HG03457 (cell line): ENCODE data around the gene ARHGEF12.

Experiments used
- ATAC-seq: cut with Tn5 transposase; IDR thresholded peaks from one replicate; pipeline ENCODE4 v1.9.1; 2021; ENCODE audit warnings: moderate number of reproducible peaks; ENCODE audit not compliant: unreplicated experiment

The ARHGEF12 gene, protein sequence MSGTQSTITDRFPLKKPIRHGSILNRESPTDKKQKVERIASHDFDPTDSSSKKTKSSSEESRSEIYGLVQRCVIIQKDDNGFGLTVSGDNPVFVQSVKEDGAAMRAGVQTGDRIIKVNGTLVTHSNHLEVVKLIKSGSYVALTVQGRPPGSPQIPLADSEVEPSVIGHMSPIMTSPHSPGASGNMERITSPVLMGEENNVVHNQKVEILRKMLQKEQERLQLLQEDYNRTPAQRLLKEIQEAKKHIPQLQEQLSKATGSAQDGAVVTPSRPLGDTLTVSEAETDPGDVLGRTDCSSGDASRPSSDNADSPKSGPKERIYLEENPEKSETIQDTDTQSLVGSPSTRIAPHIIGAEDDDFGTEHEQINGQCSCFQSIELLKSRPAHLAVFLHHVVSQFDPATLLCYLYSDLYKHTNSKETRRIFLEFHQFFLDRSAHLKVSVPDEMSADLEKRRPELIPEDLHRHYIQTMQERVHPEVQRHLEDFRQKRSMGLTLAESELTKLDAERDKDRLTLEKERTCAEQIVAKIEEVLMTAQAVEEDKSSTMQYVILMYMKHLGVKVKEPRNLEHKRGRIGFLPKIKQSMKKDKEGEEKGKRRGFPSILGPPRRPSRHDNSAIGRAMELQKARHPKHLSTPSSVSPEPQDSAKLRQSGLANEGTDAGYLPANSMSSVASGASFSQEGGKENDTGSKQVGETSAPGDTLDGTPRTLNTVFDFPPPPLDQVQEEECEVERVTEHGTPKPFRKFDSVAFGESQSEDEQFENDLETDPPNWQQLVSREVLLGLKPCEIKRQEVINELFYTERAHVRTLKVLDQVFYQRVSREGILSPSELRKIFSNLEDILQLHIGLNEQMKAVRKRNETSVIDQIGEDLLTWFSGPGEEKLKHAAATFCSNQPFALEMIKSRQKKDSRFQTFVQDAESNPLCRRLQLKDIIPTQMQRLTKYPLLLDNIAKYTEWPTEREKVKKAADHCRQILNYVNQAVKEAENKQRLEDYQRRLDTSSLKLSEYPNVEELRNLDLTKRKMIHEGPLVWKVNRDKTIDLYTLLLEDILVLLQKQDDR (N-terminal part only)

DNA sequence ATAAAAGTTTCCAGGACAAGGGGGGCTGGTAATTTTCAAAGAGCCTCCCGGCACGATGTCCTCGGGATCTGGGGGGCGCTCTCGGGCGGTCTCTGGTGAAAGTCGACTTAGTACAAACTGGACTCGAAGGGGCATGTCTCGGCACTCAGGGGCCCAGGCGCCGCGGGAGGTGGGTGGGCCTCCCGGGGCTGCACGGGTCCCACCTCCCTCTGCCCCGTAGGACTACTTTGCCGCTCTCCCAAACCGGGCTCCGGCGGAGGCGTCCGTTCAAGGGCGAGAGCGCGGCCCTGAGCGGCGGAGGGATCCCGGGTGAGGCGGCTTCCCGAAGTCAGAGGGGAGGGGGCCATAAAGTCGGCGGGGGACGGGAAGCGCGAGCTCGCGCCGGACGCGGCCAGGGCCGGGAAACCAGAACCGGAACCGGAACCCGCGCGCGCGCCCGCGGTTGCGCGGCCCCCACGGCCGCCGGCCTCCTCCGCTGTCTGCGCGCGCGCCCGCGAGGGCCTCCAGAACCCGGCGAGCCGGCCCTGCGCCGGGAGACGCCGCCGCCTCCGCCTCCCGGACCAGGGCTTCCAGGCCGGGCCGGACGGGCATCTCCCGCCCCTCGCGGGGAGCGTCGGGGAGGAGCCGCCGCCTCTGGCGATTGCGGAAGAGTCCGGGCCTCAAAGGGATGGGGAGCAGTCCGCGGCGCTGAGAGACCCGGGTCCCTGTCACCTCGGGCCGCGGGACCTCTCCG, at the start of gene ARHGEF12:
TSS of gene ARHGEF12 (plus strand) at position 506 of the 733 bp plus-strand sequence. CDS start 831 bp downstream, outside the sequence.
- peak; percentile 45 for ATAC-seq

DNA sequence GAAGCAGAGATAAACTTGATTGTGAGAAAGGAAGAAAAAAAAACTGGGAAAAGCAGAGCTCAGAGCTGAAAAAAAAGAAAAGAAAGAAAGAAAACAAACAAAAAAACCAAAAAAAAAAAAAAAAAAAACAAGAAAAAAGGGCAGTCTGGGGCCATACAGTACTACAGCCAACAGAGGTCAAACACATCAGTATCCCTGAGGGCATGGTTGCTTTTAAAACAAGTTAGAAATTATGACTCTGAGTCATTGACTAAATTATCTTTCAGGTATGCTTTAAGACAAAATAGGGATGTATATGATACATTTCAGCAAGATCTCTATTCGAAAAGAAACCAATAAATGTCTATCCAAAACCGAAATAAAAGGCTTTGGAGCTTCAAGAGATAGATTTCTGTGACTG, 48.2 kb upstream of the ARHGEF12 start:
- no peak for ATAC-seq

DNA sequence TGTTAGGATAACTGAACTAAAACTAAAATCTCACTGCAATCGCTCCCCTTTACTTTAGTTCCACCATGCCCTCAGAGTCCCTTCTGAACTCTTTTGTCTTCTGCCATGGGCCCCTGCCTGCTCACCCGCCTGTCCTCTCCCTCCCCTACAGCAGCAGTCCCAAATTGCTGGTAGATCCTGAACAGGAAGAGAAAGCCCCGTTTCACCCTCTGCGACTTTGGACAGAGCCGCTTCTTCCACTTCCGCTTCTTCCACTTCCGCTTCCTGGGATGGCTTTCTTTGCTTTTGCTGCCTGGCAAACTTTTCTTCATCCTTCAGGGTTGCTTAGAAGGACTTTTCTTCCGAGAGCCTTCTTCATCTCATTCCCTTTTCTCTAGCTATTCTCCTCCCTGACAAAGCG, 46.8 kb upstream of the ARHGEF12 start:
- no peak for ATAC-seq

DNA sequence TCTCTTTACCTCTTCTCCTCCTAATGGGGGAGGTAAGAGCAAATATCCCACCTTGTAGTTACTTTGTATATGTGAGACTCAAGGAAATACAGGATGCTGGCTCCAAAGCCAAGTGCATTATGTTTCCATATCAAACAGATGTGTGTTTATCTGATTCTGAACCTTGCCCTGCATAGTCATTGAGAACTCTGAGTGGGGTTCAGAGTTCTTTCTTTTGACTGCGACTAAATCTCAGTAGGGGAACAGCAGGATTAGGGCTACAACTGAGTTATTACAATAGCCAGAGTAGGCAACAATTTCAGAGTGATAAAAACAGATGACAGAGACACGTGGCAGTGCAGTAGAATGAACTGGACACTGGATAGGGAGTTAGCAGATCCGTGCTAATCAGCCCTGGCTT, 45.3 kb upstream of the ARHGEF12 start:
- ATAC-seq: no peak

DNA sequence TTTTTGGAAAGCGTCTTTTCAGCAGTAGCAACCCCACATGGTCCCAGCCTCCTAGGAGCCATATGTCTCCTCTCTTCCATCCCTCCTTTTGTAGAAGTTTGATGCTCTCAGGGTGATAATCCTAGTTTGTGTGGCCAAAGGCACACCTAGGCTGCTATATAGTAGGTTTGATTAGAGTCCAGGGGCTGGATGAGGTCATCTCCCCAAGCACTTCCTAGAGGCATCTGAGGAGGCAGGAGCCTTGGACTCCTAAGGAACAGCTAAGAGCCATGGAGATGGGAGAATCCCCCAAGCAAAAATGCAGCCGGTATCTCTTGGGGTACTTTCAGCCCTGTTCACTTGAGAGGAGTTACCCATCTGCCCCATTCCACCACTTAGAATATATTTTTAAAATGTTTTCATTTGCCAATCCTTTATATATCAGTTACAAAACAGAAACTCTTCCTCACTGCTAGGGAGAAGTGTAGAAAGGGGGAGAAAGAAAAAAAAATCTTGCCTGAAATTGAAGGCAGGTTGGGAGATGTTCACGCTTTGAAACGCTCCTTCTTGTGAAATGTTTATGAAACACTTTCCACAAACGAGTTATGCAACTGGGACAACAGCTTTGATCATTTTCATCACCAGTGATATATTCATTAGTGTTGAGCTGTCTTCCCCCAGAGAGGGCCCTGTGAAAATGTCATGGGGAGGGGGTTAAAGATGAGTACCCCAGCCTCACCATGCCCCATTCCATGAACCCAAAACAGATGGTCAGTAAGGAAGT, 43.0 kb upstream of the ARHGEF12 start:
- ATAC-seq: no peak

DNA sequence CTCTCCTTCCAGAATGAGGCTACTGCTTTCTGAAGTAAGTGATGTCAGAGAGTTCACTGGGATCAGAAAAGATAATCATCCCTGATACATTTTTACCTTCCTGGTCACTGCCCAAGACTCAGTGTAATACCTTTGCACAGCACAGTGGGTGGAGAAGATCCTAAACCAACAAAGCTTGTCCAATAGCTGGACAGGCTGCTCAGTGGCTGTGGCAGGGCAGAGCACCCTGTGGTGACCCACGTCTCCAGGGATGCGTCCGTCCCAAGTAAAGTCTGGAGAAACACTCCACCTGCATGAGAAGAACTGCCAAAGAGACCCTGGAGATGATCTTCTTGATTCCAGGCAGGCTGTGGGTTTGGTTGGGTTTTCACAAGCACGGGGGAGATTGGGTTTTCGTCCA, 42.1 kb upstream of the ARHGEF12 start:
- ATAC-seq: no peak

DNA sequence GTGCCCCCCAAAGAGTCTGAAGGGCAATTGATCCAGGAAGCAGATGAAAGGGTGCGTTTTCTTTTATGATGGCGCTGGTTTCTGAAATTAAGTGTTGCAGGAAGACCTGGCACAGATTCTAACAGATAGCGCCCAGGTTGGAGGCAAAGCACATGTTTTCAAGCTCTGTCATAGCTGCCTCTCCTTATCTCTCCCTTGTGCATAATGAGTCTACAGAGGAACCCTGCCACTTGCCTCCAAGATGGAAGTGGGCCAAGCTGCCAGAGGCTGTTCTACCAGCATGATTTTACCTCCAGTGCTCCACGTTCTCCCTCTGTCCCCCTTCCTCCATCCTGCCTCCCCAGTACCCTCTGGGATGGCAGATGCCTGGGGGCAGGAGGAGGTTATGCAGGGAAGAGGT, 41.1 kb upstream of the ARHGEF12 start:
- no peak for ATAC-seq

DNA sequence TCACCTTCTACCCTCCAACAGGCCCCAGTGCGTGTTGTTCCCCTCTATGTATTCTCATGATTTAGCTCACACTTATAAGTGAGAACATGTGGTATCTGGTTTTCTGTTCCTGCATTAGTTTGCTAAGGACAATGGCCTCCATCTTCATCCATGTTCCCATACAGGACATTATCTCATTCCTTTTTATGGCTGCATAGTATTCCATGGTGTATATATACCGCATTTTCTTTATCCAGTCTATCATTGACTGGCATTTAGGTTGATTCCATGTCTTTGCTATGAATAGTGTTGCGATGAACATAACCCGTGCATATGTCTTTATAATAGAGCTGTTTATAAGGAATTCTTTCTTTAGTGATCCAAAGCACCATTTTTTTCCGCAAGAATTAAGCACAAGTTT, 39.7 kb upstream of the ARHGEF12 start:
- ATAC-seq: no peak

DNA sequence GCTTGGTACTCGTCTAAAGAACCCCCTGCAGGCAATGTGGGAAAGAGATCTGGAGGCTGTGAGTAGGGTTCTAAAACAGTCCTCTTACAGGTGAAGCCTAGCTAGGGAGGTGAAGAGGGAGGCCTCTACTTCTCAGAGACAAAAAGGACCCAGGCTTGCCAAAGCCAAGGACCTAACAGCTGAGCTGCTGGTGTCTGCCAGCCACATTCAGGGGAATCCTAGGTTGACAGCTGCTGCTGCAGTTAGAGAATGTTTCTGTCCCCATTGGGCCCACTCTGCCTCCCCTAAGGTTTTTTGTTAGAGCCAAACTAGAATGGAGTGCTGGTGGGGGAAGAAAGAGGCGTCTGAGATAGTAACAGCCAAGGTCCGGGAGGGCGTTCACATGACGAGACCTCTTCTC, 37.8 kb upstream of the ARHGEF12 start:
- ATAC-seq: no peak

DNA sequence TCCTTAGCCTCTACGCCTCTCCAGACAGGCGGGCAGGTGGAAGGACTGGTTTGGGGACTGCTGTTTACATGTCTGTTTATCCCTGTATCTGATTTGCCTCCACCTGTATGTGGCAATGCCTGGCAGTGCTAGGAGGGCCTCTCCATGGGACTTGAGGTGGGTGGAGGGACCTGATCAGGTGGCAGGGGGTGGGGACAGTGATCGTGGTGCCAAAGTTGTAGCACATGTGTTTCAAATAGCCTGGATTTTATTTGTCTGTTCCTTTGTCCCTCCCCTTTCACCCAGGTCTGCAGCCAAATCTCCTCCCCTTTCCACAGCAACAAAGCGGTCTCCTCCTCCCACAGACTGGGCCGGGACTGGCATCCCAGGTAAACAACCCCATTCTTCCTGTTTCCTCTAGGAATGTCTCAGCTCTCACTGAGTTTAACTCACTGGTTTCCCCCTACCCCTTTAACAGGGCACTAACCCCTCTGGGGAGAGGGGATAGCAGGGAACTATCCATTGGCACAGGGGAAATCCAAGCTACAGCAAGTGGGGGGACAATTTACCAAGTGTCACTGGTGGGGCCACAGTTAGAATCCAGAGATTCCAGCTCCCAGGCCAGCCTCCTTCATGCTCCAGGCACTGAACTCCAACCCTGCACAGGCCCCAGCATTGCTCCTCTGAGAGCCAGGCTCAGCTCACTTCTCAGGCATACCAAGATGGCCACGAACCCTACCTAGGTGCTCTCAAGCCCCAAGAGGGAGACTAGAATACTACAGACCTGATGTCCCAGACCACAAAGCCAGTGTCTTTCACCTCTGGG, 34.0 kb upstream of the ARHGEF12 start:
- ATAC-seq: no peak

DNA sequence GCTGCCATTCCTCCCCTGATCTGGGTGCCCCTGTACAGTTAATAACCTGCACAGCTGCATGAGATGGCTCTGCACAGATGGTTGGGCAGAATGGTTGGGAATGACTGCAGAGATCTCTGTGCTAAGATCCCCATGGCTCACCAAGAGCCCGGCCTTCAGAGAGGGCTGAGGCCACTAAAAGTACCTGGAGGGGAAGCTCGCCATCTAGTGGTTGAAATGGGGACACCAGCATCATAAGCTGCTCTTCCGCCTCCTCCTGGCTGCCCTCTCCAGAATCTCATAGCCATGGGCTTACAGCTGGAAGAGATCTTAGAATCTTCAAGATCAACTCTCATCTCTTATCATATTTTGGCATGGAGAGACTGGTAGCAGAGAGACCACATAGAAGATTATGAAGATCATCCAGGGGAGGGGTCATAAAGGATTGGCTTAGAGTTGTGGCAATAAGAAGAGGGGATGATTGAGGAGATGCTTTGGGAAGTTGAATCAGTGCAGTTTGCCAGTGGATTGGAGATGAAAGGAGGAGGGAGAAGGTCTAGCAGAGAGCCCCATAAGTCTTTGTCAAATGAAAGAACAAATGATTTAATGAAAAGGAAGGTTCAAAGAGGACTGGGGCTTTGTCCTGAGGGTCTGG, 33.1 kb upstream of the ARHGEF12 start:
- ATAC-seq: no peak

DNA sequence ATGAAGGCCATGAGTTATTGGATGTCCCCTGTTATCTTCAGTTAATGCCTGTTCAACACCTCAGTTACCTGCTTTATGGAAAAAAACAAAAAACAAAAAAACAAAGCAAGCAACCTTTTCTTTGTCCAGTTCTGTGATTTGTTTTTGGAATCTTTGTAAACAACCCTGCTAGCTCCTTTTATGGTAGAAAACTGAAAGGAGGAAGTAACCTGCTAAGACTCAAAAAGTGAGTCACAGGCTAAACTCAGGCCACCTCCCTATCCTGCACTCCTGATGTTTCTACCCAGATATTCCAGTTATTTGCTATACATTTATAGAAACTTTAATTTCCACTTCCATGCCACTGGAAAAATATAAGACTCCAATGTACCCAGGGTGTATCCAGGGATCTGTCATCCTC, 31.7 kb upstream of the ARHGEF12 start:
- ATAC-seq: no peak

DNA sequence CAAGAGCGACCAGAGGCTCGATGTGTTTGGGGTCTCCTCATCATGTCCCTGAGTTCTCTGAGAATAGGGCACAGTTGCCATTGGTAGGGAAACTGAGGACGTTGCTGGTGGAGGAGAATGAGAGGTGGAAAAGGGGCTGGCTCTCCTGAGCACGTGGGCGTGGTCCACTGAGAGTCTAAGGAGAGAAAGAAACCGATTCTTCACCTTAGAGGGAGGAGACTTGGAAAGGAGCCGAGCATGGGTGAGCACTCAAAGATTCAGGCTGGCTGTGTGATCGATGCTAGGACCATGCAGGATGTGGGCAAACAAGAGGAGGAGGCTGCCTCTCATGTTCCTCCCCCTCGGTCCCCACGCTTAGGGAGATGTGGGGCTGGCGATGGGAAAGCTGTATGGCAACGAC, 30.9 kb upstream of the ARHGEF12 start:
- ATAC-seq: no peak

DNA sequence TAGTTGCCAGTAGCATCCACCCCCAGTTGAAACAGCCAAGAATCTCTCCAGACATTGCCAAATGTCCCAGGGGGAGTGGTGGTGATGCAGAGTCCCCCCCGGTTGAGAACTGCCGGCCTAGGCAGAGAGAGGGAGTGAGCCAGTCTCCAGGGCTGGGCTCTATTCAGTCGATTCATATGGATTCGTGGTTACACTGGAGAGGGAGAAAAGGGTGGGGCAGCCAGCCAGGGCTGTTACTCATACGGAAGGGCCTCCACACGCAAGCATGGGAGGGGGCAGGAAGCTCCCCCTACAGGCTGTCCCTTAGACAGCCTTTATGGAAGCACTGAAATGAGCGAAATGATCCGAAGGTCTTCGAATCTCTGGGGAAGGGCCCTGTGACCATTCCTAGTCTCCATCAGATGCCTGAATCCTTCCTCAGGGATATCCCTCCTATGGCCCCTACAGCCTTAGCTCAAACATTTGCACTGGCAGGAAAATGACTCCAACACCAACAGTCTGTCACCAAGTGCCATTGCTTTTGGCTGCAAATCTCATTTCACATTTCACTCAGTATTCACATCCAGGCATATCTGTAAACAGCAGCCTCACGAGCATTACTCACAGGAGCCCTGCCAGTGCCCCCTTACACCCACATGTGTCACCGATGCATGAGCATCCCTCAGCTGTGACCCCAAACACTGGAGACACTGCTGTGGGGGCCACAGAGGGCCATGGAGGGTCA, 29.5 kb upstream of the ARHGEF12 start:
- no peak for ATAC-seq

DNA sequence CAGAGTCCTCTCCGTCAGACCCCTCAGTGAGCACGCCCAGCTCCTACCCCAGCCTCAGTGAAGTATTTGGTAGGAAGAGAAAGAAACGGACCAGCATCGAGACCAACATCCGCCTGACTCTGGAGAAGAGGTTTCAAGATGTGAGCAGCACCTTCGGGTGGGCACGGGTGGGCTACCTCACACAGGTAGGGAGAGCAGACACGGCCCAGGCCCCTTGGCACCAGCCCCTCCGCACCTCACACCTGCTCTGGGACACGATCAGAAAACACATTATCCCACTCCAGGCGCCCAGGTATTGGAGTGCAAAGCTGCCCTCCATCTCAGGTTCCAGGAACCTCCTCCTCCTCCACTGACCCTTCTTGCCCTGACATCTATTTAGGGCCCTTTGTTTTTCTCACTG, 28.7 kb upstream of the ARHGEF12 start:
- ATAC-seq: no peak

DNA sequence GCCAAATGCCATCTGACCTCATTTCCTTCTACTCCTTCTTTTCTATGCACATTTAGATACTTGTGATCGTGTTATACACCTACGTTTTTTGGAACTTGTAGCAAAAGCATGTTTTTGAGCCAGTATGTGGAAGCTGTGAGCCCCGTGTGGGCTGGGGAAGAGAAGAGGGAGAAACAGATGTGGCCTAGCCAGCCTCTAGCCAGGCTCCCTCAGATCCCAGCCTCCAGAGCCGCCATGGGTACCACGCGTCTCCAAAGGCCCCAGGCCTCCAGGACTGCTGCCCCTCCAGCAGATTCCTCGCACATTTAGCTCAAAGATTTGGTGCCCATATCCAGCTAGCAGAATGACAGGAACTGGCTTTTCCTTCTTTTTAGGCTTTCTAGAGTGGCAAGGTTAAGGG, 28.1 kb upstream of the ARHGEF12 start:
- ATAC-seq: no peak

DNA sequence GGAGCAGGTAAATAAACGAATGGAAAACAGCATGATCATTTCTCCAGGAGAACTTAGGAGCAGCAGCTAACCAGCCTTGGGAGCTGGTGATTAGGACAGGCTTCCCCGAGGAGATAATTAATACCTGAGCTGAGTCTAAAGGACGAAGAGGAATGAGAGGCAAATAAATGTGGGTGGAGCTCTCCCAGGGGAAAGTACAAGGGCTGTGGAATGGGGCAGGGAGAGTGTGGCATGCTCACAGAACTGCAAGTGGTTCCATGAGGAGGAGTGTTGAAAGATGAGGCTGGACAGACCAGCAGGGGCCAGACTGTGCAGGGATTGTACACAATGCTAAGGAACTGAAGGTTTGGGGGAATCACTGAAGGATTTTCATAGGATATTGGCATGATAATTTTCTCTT, 25.3 kb upstream of the ARHGEF12 start:
- no peak for ATAC-seq

DNA sequence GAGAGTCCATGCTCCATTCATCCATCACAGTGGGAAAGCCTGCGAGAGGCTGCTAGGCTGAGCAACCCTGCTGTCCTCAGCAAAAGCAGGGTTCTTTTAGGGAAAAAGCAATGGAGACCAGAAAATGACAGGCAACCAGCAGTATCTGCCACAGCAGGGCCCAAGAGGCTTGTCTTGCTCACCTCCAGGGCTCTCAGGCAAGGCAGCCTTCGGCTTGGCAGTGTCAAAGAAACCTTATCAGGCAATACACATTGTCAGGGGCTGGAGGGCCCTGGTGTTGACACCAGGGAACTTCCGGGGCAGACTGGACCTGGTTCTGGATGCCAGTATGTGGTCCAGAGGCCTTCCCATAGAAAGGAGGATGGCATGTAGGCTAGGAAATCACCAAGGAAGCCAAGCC, 21.4 kb upstream of the ARHGEF12 start:
- no peak for ATAC-seq
